Parathyroid adenoma (tissue), 2 donors: Measurements from ENCODE around the gene PAK4.

ENCODE experiments used
- H2AFZ ChIP-seq: fragments of 300-600 bp; sonication (generic); one replicate; pipeline ENCODE4 v1.7.0; 2017; ENCODE audit warnings: antibody characterized with exemption, mild to moderate bottlenecking
- H3K27ac ChIP-seq: fragments of 300-600 bp; sonication (generic); one replicate; pipeline ENCODE4 v1.7.0; 2017
- H3K27me3 ChIP-seq: fragments of 300-600 bp; sonication (generic); one replicate; pipeline ENCODE4 v1.7.0; 2017; ENCODE audit warnings: low read length; ENCODE audit not compliant: control insufficient read depth, insufficient read depth
- H3K36me3 ChIP-seq: fragments of 300-600 bp; sonication (generic); one replicate; pipeline ENCODE4 v1.7.0; 2017; ENCODE audit warnings: low read length; ENCODE audit not compliant: control insufficient read depth, insufficient read depth
- H3K4me1 ChIP-seq: fragments of 300-600 bp; sonication (generic); one replicate; pipeline ENCODE4 v1.7.0; 2017; ENCODE audit warnings: control low read depth
- H3K4me2 ChIP-seq: fragments of 300-600 bp; sonication (generic); one replicate; pipeline ENCODE4 v1.7.0; 2017; ENCODE audit warnings: low read length
- H3K4me3 ChIP-seq: fragments of 300-600 bp; sonication (generic); one replicate; pipeline ENCODE4 v1.7.0; 2017; ENCODE audit warnings: low read depth, low read length
- H3K79me2 ChIP-seq: fragments of 300-600 bp; sonication (generic); one replicate; pipeline ENCODE4 v1.7.0; 2017; ENCODE audit warnings: control low read depth
- H3K9ac ChIP-seq: fragments of 300-600 bp; sonication (generic); one replicate; pipeline ENCODE4 v1.7.0; 2017; ENCODE audit warnings: mild to moderate bottlenecking
- H3K9me3 ChIP-seq: fragments of 300-600 bp; sonication (generic); one replicate; pipeline ENCODE4 v1.7.0; 2017; ENCODE audit warnings: low read length; ENCODE audit not compliant: control insufficient read depth
- CTCF ChIP-seq: fragments of 300-600 bp; sonication (generic); IDR thresholded peaks from one replicate; pipeline ENCODE4 v1.7.0; 2017; ENCODE audit warnings: antibody characterized with exemption, mild to moderate bottlenecking
- donor health status: primary hyperparathyroidism.

The PAK4 gene

GRCh38 chr19:39181500-39182173 is 56.1 kb downstream of the PAK4 start:
- Histone ChIP-seq H3K27ac (no peak overlapping the region), H2AFZ (no peak overlapping the region), H3K9me3 (no peaks in the 10 kb centered on the region), H3K27me3 (no peaks in the 10 kb centered on the region), H3K4me3 (no peak overlapping the region), H3K4me2 (no peak overlapping the region), H3K36me3 (no peaks in the 10 kb centered on the region), H3K4me1 (no peaks in the 10 kb centered on the region), H3K9ac (no peak overlapping the region), H3K79me2 (no peaks in the 10 kb centered on the region)
- TF ChIP-seq CTCF = no peak

DNA sequence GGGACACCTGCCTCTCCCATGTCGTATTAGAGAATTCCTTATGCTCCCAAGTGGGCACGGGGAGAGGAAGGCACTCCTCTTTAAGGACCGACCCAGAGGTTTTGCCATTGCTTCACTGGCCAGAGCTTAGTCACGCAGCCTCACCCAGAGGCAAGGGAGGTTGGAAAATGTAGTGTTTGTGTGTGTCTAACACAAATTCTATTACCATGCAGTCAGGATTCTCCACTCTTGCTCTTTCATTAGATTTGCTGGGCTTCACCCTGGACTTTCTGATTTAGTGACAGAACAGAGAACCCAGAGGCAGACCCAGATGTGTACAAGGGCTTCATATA is 56.6 kb downstream of the PAK4 start:
- no peak for TF ChIP-seq CTCF
- Histone ChIP-seq H3K4me2 (no peak overlapping the region), H3K27ac (no peak overlapping the region), H3K9ac (no peak overlapping the region), H3K79me2 (no peaks in the 10 kb centered on the region), H3K4me1 (no peaks in the 10 kb centered on the region), H3K36me3 (no peaks in the 10 kb centered on the region), H3K9me3 (no peaks in the 10 kb centered on the region), H3K4me3 (no peak overlapping the region), H2AFZ (no peak overlapping the region), H3K27me3 (no peaks in the 10 kb centered on the region)

GRCh38 chr19:39183104-39183503 is 57.5 kb downstream of the PAK4 start:
- Histone ChIP-seq H3K4me1 (no peaks in the 10 kb centered on the region), H3K27me3 (no peaks in the 10 kb centered on the region), H3K4me2 (no peak overlapping the region), H3K27ac (no peak overlapping the region), H3K4me3 (no peak overlapping the region), H3K9me3 (no peaks in the 10 kb centered on the region), H3K36me3 (no peaks in the 10 kb centered on the region), H3K79me2 (no peaks in the 10 kb centered on the region), H2AFZ (no peak overlapping the region), H3K9ac (no peak overlapping the region)
- TF ChIP-seq CTCF = no peak

DNA sequence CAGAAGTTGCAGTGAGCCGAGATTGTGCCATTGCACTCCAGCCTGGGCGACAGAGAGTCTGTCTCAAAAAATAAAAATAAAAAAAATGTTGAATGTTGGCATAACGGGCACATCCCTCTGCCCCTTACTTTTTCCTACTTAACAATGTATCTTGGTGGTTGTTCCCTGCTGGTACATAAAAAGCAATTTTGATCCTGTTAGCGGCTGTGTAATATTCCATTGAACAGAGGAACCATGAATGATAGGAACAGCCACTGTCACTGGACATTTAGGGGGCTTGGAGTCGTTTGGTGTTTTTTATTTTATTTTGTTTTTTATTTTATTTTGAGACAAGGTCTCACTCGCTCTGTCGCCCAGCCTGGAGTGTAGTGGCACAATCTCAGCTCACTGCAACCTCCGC is 60.8 kb downstream of the PAK4 start:
- Histone ChIP-seq H3K4me1 (no peaks in the 10 kb centered on the region), H3K27me3 (no peaks in the 10 kb centered on the region), H2AFZ (no peak overlapping the region), H3K9ac (no peak overlapping the region), H3K36me3 (no peaks in the 10 kb centered on the region), H3K79me2 (no peaks in the 10 kb centered on the region), H3K4me3 (no peak overlapping the region), H3K9me3 (no peaks in the 10 kb centered on the region), H3K27ac (no peak overlapping the region), H3K4me2 (no peak overlapping the region)
- TF ChIP-seq CTCF = no peak

DNA sequence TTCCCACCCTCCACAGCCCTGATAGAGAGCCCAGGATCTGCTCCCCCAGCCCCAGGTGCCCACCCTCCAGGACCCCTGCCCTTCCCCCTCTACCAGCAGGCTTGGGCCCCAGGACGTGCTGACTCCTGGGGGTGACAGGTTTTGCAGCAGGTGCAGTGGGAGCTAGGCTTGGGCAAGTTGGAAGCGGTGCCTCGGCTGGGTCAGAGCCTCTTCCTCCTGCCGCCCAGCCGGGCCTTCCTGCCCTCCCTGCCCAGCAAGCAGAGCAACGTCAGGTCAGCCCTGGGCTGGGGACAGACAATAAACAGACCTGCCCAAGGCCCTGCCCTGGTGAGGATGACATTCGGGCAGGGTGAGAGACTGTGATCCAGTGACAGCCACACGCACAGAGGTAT is 62.0 kb downstream of the PAK4 start:
- Histone ChIP-seq H3K9ac (no peak overlapping the region), H3K4me1 (no peaks in the 10 kb centered on the region), H3K36me3 (no peaks in the 10 kb centered on the region), H3K79me2 (no peaks in the 10 kb centered on the region), H3K9me3 (no peaks in the 10 kb centered on the region), H2AFZ (no peak overlapping the region), H3K4me3 (no peak overlapping the region), H3K27ac (no peak overlapping the region), H3K4me2 (no peak overlapping the region), H3K27me3 (no peaks in the 10 kb centered on the region)
- TF ChIP-seq CTCF = no peak
